Head of caudate nucleus (tissue), 42 donors: Measurements from ENCODE around the gene OLFM2.

Experiments used
- DNase-seq, 42 donors: peaks; one replicate each; pipeline versions ENCODE4 v3.0.0 to v3.0.0-alpha.2; 2020 to 2021; ENCODE audit warnings: mixed read lengths in 7 of 42
- intact Hi-C: fragments of 100-400 bp; cut with DNase I; formaldehyde crosslinking; loops from one replicate; pipeline ENCODE4 v1.15.0; 2022

OLFM2 gene

DNA sequence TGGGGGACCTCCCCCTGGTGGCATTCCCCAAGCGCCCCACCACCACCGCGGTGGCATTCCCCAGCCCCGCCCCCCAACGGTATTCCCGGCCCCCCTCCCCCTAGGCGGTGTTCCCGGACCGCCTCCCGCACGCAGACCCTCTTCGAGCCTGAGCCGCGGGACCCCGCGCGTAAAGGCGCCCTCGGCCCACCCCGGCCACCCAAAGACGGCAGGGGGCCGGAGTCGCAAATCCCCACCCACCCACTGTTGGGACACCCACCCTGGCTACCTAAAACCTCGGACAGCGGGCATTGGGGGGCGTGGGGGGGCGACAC, 22.4 kb downstream of the OLFM2 start:
- DNase-seq, result no peak
- intact Hi-C loops, result no loop called here

DNA sequence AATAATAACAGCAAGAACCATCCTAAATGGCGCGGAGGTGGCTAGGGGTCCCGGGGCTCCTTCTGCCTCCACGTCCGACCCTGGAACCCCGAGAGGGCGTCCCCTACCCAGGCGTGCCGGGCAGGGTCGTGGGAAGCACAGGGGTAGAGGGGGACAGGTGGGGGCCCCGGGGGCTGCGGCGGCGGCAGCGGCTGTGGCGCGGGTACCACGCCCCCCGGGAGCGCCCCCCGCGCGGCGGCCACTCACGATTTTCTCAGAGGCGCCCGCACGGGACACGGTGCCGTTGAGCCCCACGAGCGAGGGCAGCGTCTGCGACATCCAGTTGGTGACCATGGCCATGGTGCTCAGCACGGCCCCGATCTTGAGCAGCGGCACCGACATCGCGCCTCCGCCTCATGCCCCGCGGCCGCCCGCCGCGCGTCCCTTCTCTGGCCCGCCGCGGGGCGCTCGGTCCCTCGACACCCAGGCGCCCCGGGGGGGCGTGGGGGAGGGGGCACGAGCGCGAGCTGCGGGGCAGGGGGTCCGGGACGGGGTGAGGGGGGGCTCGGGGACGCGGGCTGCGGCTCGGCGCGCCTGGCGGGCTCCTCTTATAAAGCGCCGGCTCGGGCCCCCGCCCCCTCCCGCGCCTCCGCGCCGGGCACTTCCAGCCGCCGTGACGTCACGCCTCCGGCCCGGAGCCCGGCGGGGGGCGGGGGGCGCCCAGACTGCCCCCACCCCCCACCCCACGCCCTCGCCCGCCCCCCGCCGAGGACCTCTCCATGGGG, 22.9 kb downstream of the OLFM2 start:
- intact Hi-C loops, result no loop called here

DNA sequence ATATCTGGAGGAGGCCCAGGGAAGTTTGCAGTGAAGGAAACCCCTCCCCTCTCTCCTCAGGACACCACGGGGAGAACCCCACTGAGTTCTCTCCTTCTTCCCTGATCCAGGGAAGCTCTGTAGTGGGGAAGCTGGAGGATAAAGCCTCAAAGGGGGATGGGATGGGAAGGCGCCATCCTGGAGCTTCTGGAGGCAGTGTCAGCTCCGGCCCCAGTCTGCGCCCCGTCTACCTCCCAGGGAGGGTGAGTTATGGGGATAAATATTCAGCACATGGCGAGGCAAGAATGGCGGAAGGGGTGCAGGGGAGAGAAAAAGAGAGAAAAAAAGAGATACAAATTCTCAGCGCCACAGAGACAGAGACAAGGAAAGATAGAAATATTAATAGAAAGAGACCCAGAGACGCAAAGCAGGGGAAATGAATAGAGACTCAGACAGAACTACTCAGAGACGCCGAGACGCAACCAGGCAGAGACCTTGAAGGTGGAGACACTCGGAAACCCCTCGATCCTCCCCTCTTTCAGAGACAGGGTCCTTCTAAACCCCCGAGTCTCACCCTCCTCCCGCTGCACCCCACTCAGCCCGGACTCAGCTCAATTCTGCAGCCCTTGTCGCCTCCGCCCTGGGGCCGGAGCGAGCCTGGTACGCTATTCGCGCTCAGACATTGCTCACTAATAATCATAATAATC, 23.6 kb downstream of the OLFM2 start:
- intact Hi-C loops, result no loop called here
- no peak for DNase-seq

More for the DNA sequence above, 22.9 kb downstream of the OLFM2 start:
- peak in 6 of 42 donors; percentile 18 to 56 (median 38) for DNase-seq

DNA sequence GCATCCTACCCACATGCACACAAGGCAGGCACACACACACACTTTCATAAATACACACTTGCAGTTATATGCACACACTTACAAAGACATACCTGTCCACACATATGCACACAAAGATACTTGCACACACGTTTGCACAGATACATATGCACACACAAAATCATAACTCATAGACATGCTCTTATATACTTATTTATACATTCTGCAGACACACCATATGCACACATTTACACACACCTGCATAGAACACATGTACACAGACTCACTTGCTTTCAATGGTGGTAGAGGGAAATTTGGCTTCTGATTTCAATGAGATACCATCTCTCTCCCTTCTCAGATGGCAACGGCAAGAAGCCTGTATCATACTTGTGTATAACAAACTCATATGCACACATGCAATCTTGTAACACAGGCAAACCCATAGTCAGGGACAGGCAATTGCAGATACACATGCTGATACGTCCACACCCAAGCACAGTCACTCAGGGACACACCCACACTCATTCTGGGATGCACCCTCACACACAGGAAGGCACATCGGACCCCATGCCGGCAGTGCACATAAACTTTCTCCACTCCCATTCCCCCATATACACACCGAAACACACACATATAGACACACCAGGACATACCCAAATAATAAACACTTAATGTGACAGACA, 24.7 kb downstream of the OLFM2 start:
- intact Hi-C loops, result no loop called here

DNA sequence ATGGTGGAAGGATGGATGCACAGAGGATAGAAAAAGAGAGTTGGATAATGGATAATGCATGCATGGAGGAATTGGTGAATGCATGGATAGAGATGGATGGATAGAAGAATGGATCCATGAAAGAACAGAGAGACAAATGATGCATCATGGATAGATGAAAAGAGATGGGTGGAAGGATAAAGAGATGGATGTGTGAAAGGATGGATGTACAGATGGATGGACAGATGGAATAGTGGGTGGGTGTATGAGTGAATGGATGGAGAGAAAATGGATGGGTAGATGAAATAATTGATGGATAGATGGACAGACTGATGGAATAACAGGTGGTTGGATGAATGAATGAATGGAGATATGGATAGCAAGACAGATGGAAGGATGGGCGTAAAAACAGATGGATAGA, 25.7 kb downstream of the OLFM2 start:
- intact Hi-C loops, result no loop called here
- no peak for DNase-seq

More for the DNA sequence above, 24.7 kb downstream of the OLFM2 start:
- DNase-seq, result no peak

DNA sequence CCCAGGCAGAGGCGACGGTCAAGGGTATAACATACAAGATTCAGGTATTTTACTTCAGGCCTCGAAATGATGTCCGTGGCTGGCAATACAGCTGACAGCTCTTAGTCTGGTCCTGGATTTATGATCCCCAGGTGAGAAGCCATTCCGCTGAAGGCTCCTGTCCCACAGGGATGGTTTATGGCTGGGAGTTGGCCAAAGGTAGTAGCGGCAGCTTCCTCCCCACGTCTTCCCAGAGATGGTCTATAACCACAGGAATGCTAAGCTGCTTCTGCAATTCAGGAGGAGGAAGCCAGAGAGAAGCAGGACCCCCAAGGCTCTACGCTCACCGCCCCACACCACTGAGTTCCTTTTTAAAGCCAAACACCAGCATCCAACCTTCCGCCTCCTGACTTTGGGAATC, 27.1 kb downstream of the OLFM2 start:
- intact Hi-C loops, result no loop called here
- DNase-seq, result no peak

DNA sequence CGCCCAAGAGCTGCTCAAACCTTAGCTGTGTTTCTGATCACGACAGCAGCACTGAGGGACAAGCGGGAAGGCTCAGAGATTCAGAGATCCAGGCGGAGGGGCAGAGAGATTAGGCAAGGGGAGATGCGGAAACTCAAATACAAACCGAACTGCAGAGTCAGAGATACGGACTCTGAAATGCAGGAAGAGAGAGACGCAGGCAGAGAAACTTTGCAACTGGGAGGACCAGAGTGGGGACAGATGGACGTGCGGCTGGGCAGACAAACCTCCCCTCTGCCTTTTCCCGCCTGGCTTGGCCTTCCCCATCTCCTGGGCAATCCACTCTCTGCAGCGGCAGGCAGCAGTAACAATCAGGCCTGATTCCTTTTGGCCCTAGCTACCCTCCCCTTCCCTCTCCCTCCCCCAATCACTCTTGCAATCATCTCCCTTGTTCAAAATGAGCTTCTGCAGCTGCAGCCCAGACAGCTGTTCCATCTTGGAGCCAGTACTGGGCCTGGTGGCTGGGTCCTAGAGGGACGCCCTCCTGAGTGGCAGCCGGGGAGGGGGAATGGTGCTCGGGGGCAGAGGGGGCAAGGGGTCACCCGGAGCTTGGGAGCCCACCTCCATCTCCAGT, 29.7 kb downstream of the OLFM2 start:
- DNase-seq, result peak in 22 of 42 donors; percentile 7 to 57 (median 28)

DNA sequence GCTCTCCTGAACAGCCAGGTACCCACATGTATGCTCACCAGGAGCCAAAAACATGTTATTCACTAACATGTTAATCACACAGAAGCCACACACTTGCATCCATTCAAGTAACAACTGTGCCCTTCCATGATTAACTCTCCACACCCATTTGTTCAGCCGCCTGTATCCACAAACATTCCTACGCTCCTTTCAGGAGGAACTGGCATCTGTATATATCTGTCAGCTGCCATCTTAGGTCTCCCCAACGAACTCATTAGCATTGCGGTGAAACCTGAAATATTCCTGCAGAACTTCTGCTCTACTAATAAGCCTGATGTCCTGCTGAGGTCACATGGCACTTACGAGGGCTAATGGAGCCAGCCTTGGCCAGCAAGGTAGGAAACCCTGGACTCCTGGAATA, 33.0 kb downstream of the OLFM2 start:
- DNase-seq, result no peak
- intact Hi-C loops, result no loop called here

More for the DNA sequence above, 29.7 kb downstream of the OLFM2 start:
- intact Hi-C loops, result no loop called here

DNA sequence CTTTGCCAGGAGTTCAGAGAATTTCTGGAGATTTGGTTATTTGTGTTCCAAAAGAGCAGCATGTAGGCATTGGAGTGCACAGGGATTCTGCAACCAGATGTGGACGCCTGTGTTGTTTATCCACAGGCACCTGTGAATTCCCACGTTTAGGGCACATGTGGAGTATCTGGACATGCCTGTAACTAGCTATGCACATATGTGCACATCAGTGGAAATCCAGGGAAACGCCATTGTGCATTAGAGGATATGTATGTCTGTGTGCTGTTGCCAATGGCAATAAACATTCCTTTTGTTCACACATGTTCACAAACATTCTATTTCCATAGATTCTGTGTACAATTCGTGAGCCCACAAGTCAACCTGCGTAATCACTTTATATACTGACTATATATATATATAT, 34.7 kb downstream of the OLFM2 start:
- intact Hi-C loops, result no loop called here
- no peak for DNase-seq

DNA sequence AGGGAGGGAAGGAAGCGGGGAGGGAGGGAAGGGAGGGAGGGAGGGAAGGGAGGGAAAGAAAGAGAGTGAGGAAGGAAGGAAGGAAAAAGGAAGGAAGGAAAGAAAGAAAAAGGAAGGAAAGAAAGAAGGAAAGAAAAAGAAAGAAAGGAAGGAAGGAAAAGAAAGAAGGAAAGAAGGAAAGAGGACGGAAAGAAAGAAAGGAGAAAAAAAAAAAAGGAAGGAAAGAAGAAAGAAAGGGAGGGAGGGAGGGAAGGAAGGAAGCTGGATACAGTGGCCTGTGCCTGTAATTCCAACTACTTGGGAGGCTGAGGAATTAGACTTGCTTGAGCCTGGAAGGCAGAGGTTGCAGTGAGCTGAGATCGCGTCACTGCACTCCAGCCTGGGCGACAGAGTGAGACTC, 35.3 kb downstream of the OLFM2 start:
- DNase-seq, result no peak
- intact Hi-C loops, result no loop called here

DNA sequence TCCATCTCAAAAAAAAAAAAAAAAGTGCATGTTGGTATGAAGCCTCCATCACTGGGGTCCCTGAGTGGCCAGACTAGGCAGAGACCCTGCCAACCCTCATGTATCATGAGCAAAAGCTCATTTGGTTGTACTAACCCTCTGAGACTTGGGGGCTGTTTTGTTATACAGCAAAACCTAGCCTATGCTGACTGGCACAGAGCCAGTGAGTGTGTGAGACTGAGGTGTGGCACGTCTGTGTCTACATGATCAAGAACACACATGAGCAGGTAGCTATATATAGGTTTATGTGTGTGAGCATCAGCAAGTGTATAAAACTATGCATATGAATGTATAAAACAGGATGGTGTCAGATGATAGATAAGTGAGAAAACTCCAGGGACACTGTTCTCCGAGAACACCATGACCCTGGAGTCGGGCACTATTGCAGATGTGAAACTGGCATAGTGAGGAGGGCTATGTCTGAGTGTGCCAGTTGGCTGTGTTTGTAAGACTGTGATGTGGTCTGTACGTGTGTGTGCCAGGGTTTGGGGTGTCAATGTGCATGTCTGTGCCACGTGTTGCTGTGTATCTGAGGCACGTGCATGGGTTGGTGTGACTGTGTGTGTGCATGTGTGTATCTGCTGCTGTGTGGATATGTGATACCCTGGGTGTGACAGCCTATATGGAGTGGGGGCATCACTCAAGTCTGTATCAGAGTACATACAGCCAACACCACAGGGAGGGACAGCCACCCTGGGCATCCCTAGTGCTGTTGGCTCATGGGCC, 44.5 kb downstream of the OLFM2 start:
- intact Hi-C loops, result no loop called here
- DNase-seq, result no peak

DNA sequence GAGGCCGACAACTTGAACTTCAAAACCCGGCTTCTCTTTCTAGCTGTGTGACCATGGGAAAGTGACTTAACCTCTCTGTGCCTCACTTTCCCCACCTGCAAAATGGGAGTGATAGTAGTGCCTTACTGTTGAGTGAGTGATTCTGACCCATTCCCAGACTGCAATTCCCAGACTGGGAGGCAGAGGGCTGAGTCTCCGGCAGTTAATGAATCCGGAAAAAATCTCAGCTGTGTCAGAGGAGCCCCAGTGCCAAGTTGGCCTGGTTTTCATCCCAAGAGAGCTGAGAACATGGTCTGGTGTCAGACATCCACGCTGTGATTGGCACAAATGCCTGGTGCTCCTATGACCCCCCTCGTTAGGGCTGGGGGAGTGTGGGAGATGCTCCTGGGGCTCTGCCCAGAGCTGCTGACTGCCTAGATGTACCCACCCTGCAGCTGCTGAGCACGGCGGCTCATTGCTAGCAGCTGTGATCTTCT, 51.2 kb downstream of the OLFM2 start:
- intact Hi-C loops, result no loop called here
- DNase-seq, result peak in 40 of 42 donors; percentile 16 to 76 (median 53)

DNA sequence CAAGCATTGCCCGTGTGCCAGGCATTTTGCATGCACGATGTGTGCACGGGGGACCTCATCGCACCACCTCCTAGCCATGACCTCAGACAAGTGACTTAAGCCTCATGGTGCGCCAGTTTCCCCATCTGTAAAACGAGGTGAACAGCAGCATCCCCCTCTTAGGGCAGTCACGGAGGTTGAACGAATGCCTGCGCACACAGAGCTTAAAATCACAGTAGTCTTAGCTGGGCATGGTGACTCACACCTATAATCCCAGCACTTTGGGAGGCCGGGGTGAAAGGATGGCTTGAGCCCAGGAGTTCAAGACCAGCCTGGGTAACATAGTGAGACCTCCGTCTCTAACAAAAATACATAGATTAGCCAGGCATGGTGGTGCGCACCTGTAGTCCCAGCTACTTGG, 52.6 kb downstream of the OLFM2 start:
- intact Hi-C loops, result no loop called here
- no peak for DNase-seq

DNA sequence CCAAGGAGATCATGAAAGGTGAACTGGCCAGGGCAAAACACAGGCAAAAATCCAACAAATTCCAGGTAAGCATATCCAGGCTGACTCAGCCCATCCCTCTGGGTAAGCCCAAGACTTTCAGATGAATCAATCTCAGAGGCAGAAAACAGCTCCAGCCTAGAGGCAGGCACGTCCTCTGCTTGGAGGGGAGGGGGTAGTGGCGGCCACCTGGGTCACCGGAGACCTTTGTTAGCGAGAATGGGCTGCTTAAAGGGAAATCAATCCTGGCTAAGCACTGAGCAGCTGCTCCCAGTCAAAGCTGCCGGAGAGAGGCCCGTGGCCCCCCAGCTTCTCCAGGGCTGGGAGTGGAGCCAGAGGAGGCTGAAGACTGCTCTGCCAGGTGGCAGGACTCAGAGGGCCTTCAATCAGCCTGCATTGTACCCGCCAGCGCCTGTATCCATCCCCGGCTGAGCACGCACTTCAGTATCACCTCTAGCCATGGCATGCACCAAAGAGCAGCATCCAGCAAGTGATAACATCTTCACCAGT, 53.0 kb downstream of the OLFM2 start:
- intact Hi-C loops, result no loop called here
- peak in 30 of 42 donors; percentile 7 to 71 (median 30) for DNase-seq

DNA sequence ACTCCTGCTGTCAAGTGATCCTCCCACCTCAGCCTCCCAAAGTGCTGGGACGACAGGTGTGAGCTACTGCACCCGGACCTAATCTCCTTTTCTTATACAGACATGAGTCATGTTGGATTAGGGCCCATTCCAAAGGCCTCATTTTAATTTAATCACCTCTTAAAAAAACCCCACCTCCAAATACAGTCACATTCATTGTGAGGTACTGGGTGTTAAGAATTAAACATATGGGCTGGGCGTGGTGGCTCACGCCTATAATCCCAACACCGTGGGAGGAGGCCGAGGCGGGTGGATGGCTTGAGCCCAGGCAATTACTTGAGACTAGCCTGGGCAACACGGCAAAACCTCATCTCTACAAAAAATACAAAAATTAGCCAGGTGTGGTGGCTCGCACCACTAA, 54.6 kb downstream of the OLFM2 start:
- no peak for DNase-seq
- intact Hi-C loops, result no loop called here

DNA sequence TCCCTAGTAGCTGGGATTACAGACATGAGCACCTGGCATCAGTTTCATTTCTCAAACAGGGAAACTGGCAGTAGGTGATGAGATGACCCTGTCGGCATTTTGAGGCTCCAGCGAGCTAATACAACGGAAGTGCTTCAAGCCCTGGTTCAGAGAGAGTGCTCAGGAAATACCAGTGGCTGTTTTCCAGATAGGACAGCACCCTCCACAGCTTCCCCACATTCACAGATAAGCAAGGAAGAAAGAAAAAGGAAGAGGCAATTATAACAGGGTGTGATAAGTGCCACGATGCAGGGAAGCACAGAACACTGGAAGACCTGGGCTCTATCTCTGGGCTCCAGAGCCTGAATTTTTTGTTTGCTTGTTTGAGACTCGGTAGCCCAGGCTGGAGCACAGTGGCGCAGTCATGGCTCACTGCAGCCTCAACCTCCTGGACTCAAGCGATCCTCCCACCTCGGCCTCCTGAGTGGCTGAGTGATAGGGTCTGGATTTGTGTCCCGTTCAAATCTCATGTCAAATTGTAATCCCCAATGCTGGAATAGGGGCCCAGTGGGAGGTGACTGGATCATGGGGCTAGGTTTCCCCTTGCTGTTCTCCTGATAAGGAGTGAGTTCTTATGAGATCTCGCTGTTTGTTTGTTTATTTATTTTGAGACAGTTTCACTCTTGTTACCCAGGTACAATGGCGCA, 57.7 kb downstream of the OLFM2 start:
- intact Hi-C loops, result no loop called here

DNA sequence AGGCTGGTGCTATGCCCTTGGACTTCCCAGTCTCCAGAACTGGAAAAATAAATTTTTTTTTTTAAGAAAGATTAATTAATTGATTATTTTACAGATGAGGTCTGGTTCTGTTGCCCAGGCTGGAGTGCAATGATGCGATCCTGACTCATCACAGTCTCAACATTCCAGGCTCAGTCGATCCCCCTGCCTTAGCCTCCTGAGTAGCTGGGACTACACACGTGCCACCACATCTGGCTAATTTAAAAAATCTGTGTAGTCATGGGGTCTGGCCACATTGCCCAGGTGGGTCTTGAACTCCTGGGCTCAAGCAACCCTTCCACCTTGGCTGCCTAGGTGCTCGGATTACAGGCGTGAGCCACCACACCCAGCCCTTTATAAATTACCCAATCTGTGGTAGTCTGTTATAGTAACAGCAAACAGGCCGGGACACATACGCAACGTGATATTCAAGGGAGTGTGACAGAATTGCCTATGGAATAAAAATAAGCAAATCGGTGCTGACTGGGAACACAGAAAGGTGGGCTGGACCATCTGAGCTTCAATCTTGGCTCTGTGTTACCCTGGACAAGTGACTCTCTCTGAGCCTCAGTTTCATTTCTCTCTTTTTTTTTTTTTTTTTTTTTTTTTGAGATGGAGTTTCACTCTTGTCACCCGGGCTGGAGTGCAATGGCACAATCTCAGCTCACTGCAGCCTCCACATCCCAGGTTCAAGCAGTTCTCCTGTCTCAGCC, 58.4 kb downstream of the OLFM2 start:
- DNase-seq, result no peak
- intact Hi-C loops, result no loop called here

More for the DNA sequence above, 57.7 kb downstream of the OLFM2 start:
- DNase-seq, result no peak

DNA sequence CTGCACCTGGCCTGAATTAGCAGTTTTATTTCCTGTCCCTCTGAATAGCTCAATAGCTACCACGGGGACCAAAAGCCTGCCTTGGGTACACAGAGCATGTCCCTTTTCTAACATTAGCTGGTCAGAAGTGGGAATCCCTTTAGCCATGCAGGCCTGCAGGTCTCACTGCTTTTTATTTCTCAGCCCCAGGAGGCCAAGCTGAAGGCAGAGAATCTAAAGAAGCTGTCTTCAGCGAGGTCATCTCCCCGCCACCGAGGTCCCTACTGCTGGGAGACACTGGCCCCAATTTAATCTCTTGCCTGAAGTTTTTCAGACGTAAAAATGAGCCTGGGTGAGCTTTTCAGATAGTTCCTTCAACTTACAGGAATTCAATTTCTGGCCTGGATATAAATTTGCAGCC, 60.5 kb downstream of the OLFM2 start:
- no peak for DNase-seq
- intact Hi-C loops, result no loop called here
